Thyroid gland (tissue), 4 donors: Measurements from ENCODE around the gene CFAP161.
"Not testable (repeated sequence)": the region's sequence is repeated elsewhere in the genome, so short reads cannot be mapped to it uniquely, and the experiment has no call there.

Source experiments
- POLR2A ChIP-seq, 2 donors: fragments of 450-650 bp; IDR thresholded peaks; one replicate each; pipeline ENCODE4 v1.6.1; 2017; ENCODE audit warnings: antibody characterized with exemption in 2 of 2, mild to moderate bottlenecking in 2 of 2, moderate library complexity in 1 of 2
- TF ChIP-seq, protein P1 (sequence below), 6 experiments: fragments of 200-600 bp in 3 of 6; fragments of 450-650 bp in 3 of 6; sonication (generic) in 3 of 6; IDR thresholded peaks; one replicate each; pipeline ENCODE4 v1.5.1; 2016 to 2019; ENCODE audit warnings: antibody characterized with exemption in 6 of 6, mild to moderate bottlenecking in 2 of 6, inconsistent platforms in 1 of 6, moderate library complexity in 1 of 6

DNA sequence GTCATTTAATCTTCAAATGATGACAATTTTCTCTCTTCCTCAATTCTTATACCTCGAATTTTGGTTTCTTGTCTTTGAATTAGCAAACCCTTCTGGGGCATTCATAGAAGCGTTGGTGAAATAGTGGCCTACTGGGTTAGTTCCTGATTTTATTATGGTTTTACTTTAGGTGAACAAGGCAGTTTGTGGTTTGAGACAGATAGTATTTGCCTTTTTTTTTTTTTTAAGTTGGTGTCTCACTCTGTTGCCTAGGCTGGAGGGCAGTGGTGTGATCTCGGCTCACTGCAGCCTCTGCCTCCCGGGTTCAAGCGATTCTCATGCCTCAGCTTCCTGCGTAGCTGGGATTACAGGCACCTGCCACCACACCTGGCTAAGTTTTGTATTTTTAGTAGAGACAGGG, 7.4 kb downstream of the CFAP161 start:
- TF ChIP-seq, protein P1, sequence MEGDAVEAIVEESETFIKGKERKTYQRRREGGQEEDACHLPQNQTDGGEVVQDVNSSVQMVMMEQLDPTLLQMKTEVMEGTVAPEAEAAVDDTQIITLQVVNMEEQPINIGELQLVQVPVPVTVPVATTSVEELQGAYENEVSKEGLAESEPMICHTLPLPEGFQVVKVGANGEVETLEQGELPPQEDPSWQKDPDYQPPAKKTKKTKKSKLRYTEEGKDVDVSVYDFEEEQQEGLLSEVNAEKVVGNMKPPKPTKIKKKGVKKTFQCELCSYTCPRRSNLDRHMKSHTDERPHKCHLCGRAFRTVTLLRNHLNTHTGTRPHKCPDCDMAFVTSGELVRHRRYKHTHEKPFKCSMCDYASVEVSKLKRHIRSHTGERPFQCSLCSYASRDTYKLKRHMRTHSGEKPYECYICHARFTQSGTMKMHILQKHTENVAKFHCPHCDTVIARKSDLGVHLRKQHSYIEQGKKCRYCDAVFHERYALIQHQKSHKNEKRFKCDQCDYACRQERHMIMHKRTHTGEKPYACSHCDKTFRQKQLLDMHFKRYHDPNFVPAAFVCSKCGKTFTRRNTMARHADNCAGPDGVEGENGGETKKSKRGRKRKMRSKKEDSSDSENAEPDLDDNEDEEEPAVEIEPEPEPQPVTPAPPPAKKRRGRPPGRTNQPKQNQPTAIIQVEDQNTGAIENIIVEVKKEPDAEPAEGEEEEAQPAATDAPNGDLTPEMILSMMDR (IDR thresholded peaks at IDR 0.05) = not testable (repeated sequence)
- not testable (repeated sequence) for TF ChIP-seq POLR2A (IDR thresholded peaks at IDR 0.05)
